ENCODE results near the gene HEBP1.

HEBP1 gene

GRCh38 chr12:13033476-13033875, 33.4 kb upstream of the HEBP1 start:
- no peaks in the 10 kb centered on the region for H3K27me3 ChIP-seq (ENCODE audit: insufficient read depth, low read length)
- no peaks in the 10 kb centered on the region for H3K36me3 ChIP-seq (ENCODE audit: insufficient read depth, low read length)
- no peak overlapping the region for H2AFZ ChIP-seq (ENCODE audit: low read depth, low read length)
- H3K4me3 ChIP-seq (ENCODE audit: low read length): no peak overlapping the region
- H3K9me3 ChIP-seq (ENCODE audit: low read length): peaks cover 4% of the 10 kb centered on the region
- no peaks in the 10 kb centered on the region for H3K4me1 ChIP-seq (ENCODE audit: insufficient read depth, low read length)

DNA sequence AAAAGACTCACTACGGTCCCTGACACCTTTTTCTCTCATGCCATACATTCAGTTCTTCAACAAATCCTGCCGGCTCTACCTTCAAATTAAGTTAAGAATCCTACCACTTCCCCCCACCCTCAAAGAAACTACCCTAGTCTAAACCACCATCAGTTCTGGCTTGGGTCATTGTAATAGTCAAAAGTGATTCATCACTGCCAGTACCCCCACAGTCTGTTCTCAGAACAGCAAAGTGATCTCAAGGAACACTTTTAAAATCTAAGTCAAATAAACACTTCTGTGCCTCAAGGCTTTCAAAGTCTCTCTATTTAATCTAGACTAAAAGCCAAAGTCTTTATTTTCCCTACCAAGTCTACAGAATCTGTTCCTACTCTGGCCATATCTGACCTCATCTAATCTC, 32.1 kb upstream of the HEBP1 start:
- H3K36me3 ChIP-seq (ENCODE audit: insufficient read depth, low read length): no peaks in the 10 kb centered on the region
- H3K27me3 ChIP-seq (ENCODE audit: insufficient read depth, low read length): no peaks in the 10 kb centered on the region
- peaks cover 4% of the 10 kb centered on the region for H3K9me3 ChIP-seq (ENCODE audit: low read length)
- H3K4me3 ChIP-seq (ENCODE audit: low read length): no peak overlapping the region
- no peak overlapping the region for H2AFZ ChIP-seq (ENCODE audit: low read depth, low read length)
- no peaks in the 10 kb centered on the region for H3K4me1 ChIP-seq (ENCODE audit: insufficient read depth, low read length)

- H3K4me3 ChIP-seq (ENCODE audit: low read length): no peak overlapping the region
- H3K9me3 ChIP-seq (ENCODE audit: low read length): peaks cover 4% of the 10 kb centered on the region
- no peak overlapping the region for H2AFZ ChIP-seq (ENCODE audit: low read depth, low read length)
- H3K36me3 ChIP-seq (ENCODE audit: insufficient read depth, low read length): no peaks in the 10 kb centered on the region
- H3K27me3 ChIP-seq (ENCODE audit: insufficient read depth, low read length): no peaks in the 10 kb centered on the region
- no peaks in the 10 kb centered on the region for H3K4me1 ChIP-seq (ENCODE audit: insufficient read depth, low read length)
Measured at GRCh38 chr12:13030541-13031291, 30.7 kb upstream of the HEBP1 start.

- Histone ChIP-seq H3K4me1 (ENCODE audit: insufficient read depth, low read length) (no peaks in the 10 kb centered on the region), H3K27me3 (ENCODE audit: insufficient read depth, low read length) (no peaks in the 10 kb centered on the region), H3K4me3 (ENCODE audit: low read length) (no peak overlapping the region), H2AFZ (ENCODE audit: low read depth, low read length) (no peak overlapping the region), H3K9me3 (ENCODE audit: low read length) (peaks cover 4% of the 10 kb centered on the region), H3K36me3 (ENCODE audit: insufficient read depth, low read length) (no peaks in the 10 kb centered on the region)
Measured at GRCh38 chr12:13028825-13029570, 28.9 kb upstream of the HEBP1 start.

GRCh38 chr12:13027508-13027907, 27.4 kb upstream of the HEBP1 start:
- H3K4me3 ChIP-seq (ENCODE audit: low read length): no peak overlapping the region
- no peaks in the 10 kb centered on the region for H3K36me3 ChIP-seq (ENCODE audit: insufficient read depth, low read length)
- H3K27me3 ChIP-seq (ENCODE audit: insufficient read depth, low read length): no peaks in the 10 kb centered on the region
- H3K9me3 ChIP-seq (ENCODE audit: low read length): peaks cover 4% of the 10 kb centered on the region
- H2AFZ ChIP-seq (ENCODE audit: low read depth, low read length): no peak overlapping the region
- H3K4me1 ChIP-seq (ENCODE audit: insufficient read depth, low read length): no peaks in the 10 kb centered on the region

DNA sequence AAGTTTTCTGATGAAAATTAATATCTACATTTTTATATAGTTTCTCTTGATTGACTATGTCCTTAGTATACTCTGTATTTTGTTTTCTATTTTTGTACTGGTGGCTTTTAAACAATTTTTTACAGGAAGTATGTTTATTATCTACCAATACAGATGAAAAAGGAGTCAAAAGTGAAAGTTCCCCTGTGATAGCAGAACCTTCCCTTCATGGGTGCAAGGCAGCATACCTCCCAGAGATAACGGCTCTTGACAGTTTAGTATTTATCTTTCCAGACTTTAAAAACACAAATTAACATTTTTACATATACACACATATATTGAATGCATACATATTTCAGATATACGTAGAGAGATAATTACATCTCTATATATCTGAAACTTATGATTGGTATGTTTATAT, 27.0 kb upstream of the HEBP1 start:
- H3K9me3 ChIP-seq (ENCODE audit: low read length): peaks cover 4% of the 10 kb centered on the region
- H3K27me3 ChIP-seq (ENCODE audit: insufficient read depth, low read length): no peaks in the 10 kb centered on the region
- H3K4me3 ChIP-seq (ENCODE audit: low read length): no peak overlapping the region
- H2AFZ ChIP-seq (ENCODE audit: low read depth, low read length): no peak overlapping the region
- H3K36me3 ChIP-seq (ENCODE audit: insufficient read depth, low read length): no peaks in the 10 kb centered on the region
- H3K4me1 ChIP-seq (ENCODE audit: insufficient read depth, low read length): no peaks in the 10 kb centered on the region

DNA sequence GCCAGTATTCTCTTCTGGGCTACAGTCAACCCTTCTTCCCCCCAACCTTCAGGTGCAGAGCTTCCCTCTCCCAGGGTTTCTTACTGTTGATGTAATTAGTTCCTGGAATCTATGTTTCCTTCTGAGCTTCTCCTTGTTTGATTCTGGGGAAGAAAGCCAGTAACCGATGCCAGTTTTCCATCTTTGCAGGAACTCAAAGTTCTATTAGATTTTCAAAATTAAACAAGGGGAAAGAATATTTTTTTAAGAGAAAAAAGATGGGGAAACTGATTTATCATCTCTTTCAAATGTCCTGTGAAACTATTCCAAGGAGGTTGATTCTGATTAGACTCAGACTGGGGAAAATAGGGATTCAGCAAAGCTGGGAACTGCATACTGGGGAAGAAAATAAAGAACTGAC, 26.2 kb upstream of the HEBP1 start:
- Histone ChIP-seq H3K4me1 (ENCODE audit: insufficient read depth, low read length) (no peaks in the 10 kb centered on the region), H3K27me3 (ENCODE audit: insufficient read depth, low read length) (no peaks in the 10 kb centered on the region), H2AFZ (ENCODE audit: low read depth, low read length) (no peak overlapping the region), H3K36me3 (ENCODE audit: insufficient read depth, low read length) (no peaks in the 10 kb centered on the region), H3K4me3 (ENCODE audit: low read length) (no peak overlapping the region), H3K9me3 (ENCODE audit: low read length) (no peaks in the 10 kb centered on the region)

- Histone ChIP-seq H2AFZ (ENCODE audit: low read depth, low read length) (no peak overlapping the region), H3K4me3 (ENCODE audit: low read length) (no peak overlapping the region), H3K27me3 (ENCODE audit: insufficient read depth, low read length) (no peaks in the 10 kb centered on the region), H3K4me1 (ENCODE audit: insufficient read depth, low read length) (no peaks in the 10 kb centered on the region), H3K9me3 (ENCODE audit: low read length) (no peaks in the 10 kb centered on the region), H3K36me3 (ENCODE audit: insufficient read depth, low read length) (no peaks in the 10 kb centered on the region)
Measured at GRCh38 chr12:13024531-13024916, 24.5 kb upstream of the HEBP1 start.

GRCh38 chr12:13023811-13024530, 23.9 kb upstream of the HEBP1 start:
- H3K9me3 ChIP-seq (ENCODE audit: low read length): no peaks in the 10 kb centered on the region
- no peaks in the 10 kb centered on the region for H3K27me3 ChIP-seq (ENCODE audit: insufficient read depth, low read length)
- H2AFZ ChIP-seq (ENCODE audit: low read depth, low read length): no peak overlapping the region
- no peak overlapping the region for H3K4me3 ChIP-seq (ENCODE audit: low read length)
- H3K4me1 ChIP-seq (ENCODE audit: insufficient read depth, low read length): no peaks in the 10 kb centered on the region
- no peaks in the 10 kb centered on the region for H3K36me3 ChIP-seq (ENCODE audit: insufficient read depth, low read length)

DNA sequence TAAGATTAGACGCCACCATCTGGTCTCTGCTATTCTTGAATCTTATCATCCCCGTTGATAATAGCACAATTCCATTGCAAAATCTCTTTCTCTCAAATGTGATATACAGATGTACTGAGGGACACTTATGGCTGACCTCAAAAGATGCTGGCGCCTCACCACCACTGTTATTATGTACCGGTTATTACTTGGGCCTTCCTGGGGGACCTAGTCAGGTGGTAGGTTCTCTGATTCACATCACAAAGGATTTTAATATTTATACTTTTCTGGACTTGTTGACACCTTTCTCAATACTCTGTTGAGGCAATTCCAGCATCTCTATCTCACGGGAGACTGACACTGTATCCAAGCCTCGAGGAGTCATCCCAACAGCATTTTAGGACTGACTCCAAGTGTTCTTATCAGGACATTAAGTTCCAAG, 22.8 kb upstream of the HEBP1 start:
- H2AFZ ChIP-seq (ENCODE audit: low read depth, low read length): no peak overlapping the region
- H3K36me3 ChIP-seq (ENCODE audit: insufficient read depth, low read length): no peaks in the 10 kb centered on the region
- no peak overlapping the region for H3K4me3 ChIP-seq (ENCODE audit: low read length)
- H3K4me1 ChIP-seq (ENCODE audit: insufficient read depth, low read length): no peaks in the 10 kb centered on the region
- no peaks in the 10 kb centered on the region for H3K27me3 ChIP-seq (ENCODE audit: insufficient read depth, low read length)
- H3K9me3 ChIP-seq (ENCODE audit: low read length): no peaks in the 10 kb centered on the region

- Histone ChIP-seq H3K36me3 (ENCODE audit: insufficient read depth, low read length) (no peaks in the 10 kb centered on the region), H3K9me3 (ENCODE audit: low read length) (no peaks in the 10 kb centered on the region), H3K27me3 (ENCODE audit: insufficient read depth, low read length) (no peaks in the 10 kb centered on the region), H2AFZ (ENCODE audit: low read depth, low read length) (no peak overlapping the region), H3K4me1 (ENCODE audit: insufficient read depth, low read length) (no peaks in the 10 kb centered on the region), H3K4me3 (ENCODE audit: low read length) (no peak overlapping the region)
Measured at GRCh38 chr12:13011098-13011497, 11.0 kb upstream of the HEBP1 start.

- Histone ChIP-seq H2AFZ (ENCODE audit: low read depth, low read length) (no peak overlapping the region), H3K36me3 (ENCODE audit: insufficient read depth, low read length) (no peaks in the 10 kb centered on the region), H3K27me3 (ENCODE audit: insufficient read depth, low read length) (no peaks in the 10 kb centered on the region), H3K9me3 (ENCODE audit: low read length) (no peaks in the 10 kb centered on the region), H3K4me1 (ENCODE audit: insufficient read depth, low read length) (no peaks in the 10 kb centered on the region), H3K4me3 (ENCODE audit: low read length) (no peak overlapping the region)
Measured at GRCh38 chr12:13008741-13009380, 8.8 kb upstream of the HEBP1 start.

Measured in neuron (in vitro differentiated cells).